Mucosa of rectum (tissue), 2 donors: ENCODE data around the gene TMEM247.

Experiments used
- H3K27ac ChIP-seq, 2 donors: one replicate each; pipeline ENCODE4 v1.7.0; 2013; ENCODE audit warnings: inconsistent platforms in 2 of 2, low read depth in 2 of 2, low read length in 2 of 2
- H3K27me3 ChIP-seq, 2 donors: one replicate each; pipeline ENCODE4 v1.7.0; 2013; ENCODE audit warnings: low read length in 2 of 2; ENCODE audit not compliant: control insufficient read depth in 2 of 2, insufficient read depth in 2 of 2
- H3K36me3 ChIP-seq, 2 donors: one replicate each; pipeline ENCODE4 v1.7.0; 2013; ENCODE audit warnings: low read length in 2 of 2; ENCODE audit not compliant: control insufficient read depth in 2 of 2, insufficient read depth in 2 of 2
- H3K4me1 ChIP-seq, 2 donors: one replicate each; pipeline ENCODE4 v1.7.0; 2013; ENCODE audit warnings: low read length in 2 of 2, mild to moderate bottlenecking in 1 of 2; ENCODE audit not compliant: control insufficient read depth in 2 of 2, insufficient read depth in 2 of 2
- H3K4me3 ChIP-seq, 2 donors: one replicate each; pipeline ENCODE4 v1.7.0; 2013; ENCODE audit warnings: low read length in 2 of 2
- H3K9ac ChIP-seq, 2 donors: one replicate each; pipeline ENCODE4 v1.7.0; 2013; ENCODE audit warnings: low read length in 2 of 2, low read depth in 1 of 2, mild to moderate bottlenecking in 1 of 2
- H3K9me3 ChIP-seq, 2 donors: one replicate each; pipeline ENCODE4 v1.7.0; 2013; ENCODE audit warnings: low read length in 2 of 2; ENCODE audit not compliant: control insufficient read depth in 2 of 2
- donor health status: healthy.
- donor health status: Normal muscosa, but diverticular disease.

TMEM247 gene

GRCh38 chr2:46479265-46479664 lies at the start of gene TMEM247:
TSS of gene TMEM247 (plus strand) at chr2:46479565.
- peaks cover 0 to 2% of the 10 kb centered on the region in 2 donors for H3K27me3 ChIP-seq

GRCh38 chr2:46430413-46430812 lies 49.0 kb upstream of the TMEM247 start:
- Histone ChIP-seq H3K36me3 (no peaks in the 10 kb centered on the region), H3K4me3 (no peak overlapping the region), H3K27me3 (no peaks in the 10 kb centered on the region), H3K27ac (no peak overlapping the region), H3K4me1 (peaks cover 0 to 9% of the 10 kb centered on the region in 2 donors), H3K9ac (no peak overlapping the region), H3K9me3 (no peaks in the 10 kb centered on the region)

More at GRCh38 chr2:46479265-46479664, at the start of gene TMEM247:
- H3K4me3 ChIP-seq: no peak within 1 kb of the TSS
- H3K36me3 ChIP-seq: no peaks in the 10 kb centered on the region
- no peaks in the 10 kb centered on the region for H3K4me1 ChIP-seq
- no peak within 1 kb of the TSS for H3K27ac ChIP-seq
- H3K9me3 ChIP-seq: no peaks in the 10 kb centered on the region
- H3K9ac ChIP-seq: no peak within 1 kb of the TSS

GRCh38 chr2:46430992-46431391 lies 48.4 kb upstream of the TMEM247 start:
- no peaks in the 10 kb centered on the region for H3K36me3 ChIP-seq
- peaks cover 0 to 9% of the 10 kb centered on the region in 2 donors for H3K4me1 ChIP-seq

GRCh38 chr2:46431481-46432235 lies 47.7 kb upstream of the TMEM247 start:
- Histone ChIP-seq H3K4me3 (no peak overlapping the region), H3K27me3 (no peaks in the 10 kb centered on the region), H3K9me3 (no peaks in the 10 kb centered on the region), H3K36me3 (no peaks in the 10 kb centered on the region), H3K27ac (no peak overlapping the region), H3K4me1 (peaks cover 0 to 9% of the 10 kb centered on the region in 2 donors), H3K9ac (no peak overlapping the region)

More at GRCh38 chr2:46430992-46431391, 48.4 kb upstream of the TMEM247 start:
- Histone ChIP-seq H3K27ac (no peak overlapping the region), H3K9me3 (no peaks in the 10 kb centered on the region), H3K27me3 (no peaks in the 10 kb centered on the region), H3K4me3 (no peak overlapping the region), H3K9ac (no peak overlapping the region)

GRCh38 chr2:46434851-46435273 lies 44.5 kb upstream of the TMEM247 start:
- peaks cover 0 to 9% of the 10 kb centered on the region in 2 donors for H3K4me1 ChIP-seq
- H3K4me3 ChIP-seq: no peak overlapping the region
- H3K27ac ChIP-seq: no peak overlapping the region
- H3K9me3 ChIP-seq: no peaks in the 10 kb centered on the region
- no peaks in the 10 kb centered on the region for H3K27me3 ChIP-seq
- no peak overlapping the region for H3K9ac ChIP-seq
- no peaks in the 10 kb centered on the region for H3K36me3 ChIP-seq

- Histone ChIP-seq H3K27me3 (no peaks in the 10 kb centered on the region), H3K4me1 (peaks cover 0 to 9% of the 10 kb centered on the region in 2 donors), H3K27ac (no peak overlapping the region)
Observed at GRCh38 chr2:46435353-46435752, 44.0 kb upstream of the TMEM247 start.

GRCh38 chr2:46435796-46436360 lies 43.5 kb upstream of the TMEM247 start:
- Histone ChIP-seq H3K4me1 (peaks cover 0 to 9% of the 10 kb centered on the region in 2 donors), H3K27ac (no peak overlapping the region), H3K27me3 (no peaks in the 10 kb centered on the region), H3K4me3 (no peak overlapping the region), H3K9ac (no peak overlapping the region), H3K9me3 (no peaks in the 10 kb centered on the region), H3K36me3 (no peaks in the 10 kb centered on the region)

More at GRCh38 chr2:46435353-46435752, 44.0 kb upstream of the TMEM247 start:
- Histone ChIP-seq H3K36me3 (no peaks in the 10 kb centered on the region), H3K4me3 (no peak overlapping the region), H3K9ac (no peak overlapping the region), H3K9me3 (no peaks in the 10 kb centered on the region)

- Histone ChIP-seq H3K4me1 (peaks cover 0 to 9% of the 10 kb centered on the region in 2 donors), H3K9me3 (no peaks in the 10 kb centered on the region), H3K4me3 (no peak overlapping the region), H3K27me3 (no peaks in the 10 kb centered on the region), H3K9ac (no peak overlapping the region), H3K36me3 (no peaks in the 10 kb centered on the region), H3K27ac (no peak overlapping the region)
Observed at GRCh38 chr2:46436800-46437199, 42.6 kb upstream of the TMEM247 start.

- Histone ChIP-seq H3K27me3 (no peaks in the 10 kb centered on the region), H3K4me3 (no peak overlapping the region), H3K36me3 (no peaks in the 10 kb centered on the region), H3K9ac (no peak overlapping the region), H3K27ac (no peak overlapping the region), H3K4me1 (peaks cover 0 to 6% of the 10 kb centered on the region in 2 donors), H3K9me3 (no peaks in the 10 kb centered on the region)
Observed at GRCh38 chr2:46438102-46438501, 41.3 kb upstream of the TMEM247 start.

- H3K36me3 ChIP-seq: no peaks in the 10 kb centered on the region
- no peaks in the 10 kb centered on the region for H3K4me1 ChIP-seq
- H3K4me3 ChIP-seq: no peak overlapping the region
- no peaks in the 10 kb centered on the region for H3K9me3 ChIP-seq
- no peak overlapping the region for H3K9ac ChIP-seq
- no peaks in the 10 kb centered on the region for H3K27me3 ChIP-seq
- no peak overlapping the region for H3K27ac ChIP-seq
Observed at GRCh38 chr2:46438794-46439193, 40.6 kb upstream of the TMEM247 start.
